ENCODE measurements around the gene VPS18. TPM values are rescaled to one million over a fixed set of nuclear protein-coding genes. Genes with fewer than 3 reads are reported as not detected.
A peak's percentile ranks its signal among the peaks of the same experiment; 100 is the strongest.

VPS18 gene
- total RNA-seq, 2 donors from 2014 or later: 18.3 to 19.2 TPM

GRCh38 chr15:40925863-40926658 is 31.8 kb downstream of the VPS18 start:
- intact Hi-C loops (cut with DNase I): no loop called here

GRCh38 chr15:40926659-40927494 is 32.6 kb downstream of the VPS18 start:
- intact Hi-C loops (cut with DNase I): no loop called here
- Histone ChIP-seq H3K27ac (no peak overlapping the region), H3K27me3 (peaks cover 35% of the 10 kb centered on the region), H3K9me3 (no peaks in the 10 kb centered on the region), H3K36me3 (no peaks in the 10 kb centered on the region), H3K4me3 (peak overlapping the region; percentile 52), H3K4me1 (peaks cover 33% of the 10 kb centered on the region), H3K9ac (ENCODE audit: low read depth in 2 of 2, low read length in 2 of 2) (peak overlapping the region; percentile 12 to 23)
- no peak for TF ChIP-seq CTCF (IDR thresholded peaks at IDR 0.05)
- no peak for DNase-seq

More at GRCh38 chr15:40925863-40926658, 31.8 kb downstream of the VPS18 start:
- Histone ChIP-seq H3K9me3 (no peaks in the 10 kb centered on the region), H3K27ac (no peak overlapping the region), H3K9ac (ENCODE audit: low read depth in 2 of 2, low read length in 2 of 2) (peak overlapping the region; percentile 3 to 39), H3K27me3 (peaks cover 35% of the 10 kb centered on the region), H3K4me3 (peak overlapping the region; percentile 52), H3K36me3 (no peaks in the 10 kb centered on the region), H3K4me1 (peaks cover 33% of the 10 kb centered on the region)
- peak; percentile 56 for DNase-seq
- TF ChIP-seq CTCF (IDR thresholded peaks at IDR 0.05): no peak

GRCh38 chr15:40927495-40927872 is 33.2 kb downstream of the VPS18 start:
- Histone ChIP-seq H3K9ac (ENCODE audit: low read depth in 2 of 2, low read length in 2 of 2) (peak overlapping the region; percentile 12 to 93), H3K27me3 (peaks cover 35% of the 10 kb centered on the region), H3K4me1 (peaks cover 33% of the 10 kb centered on the region), H3K9me3 (no peaks in the 10 kb centered on the region), H3K36me3 (no peaks in the 10 kb centered on the region), H3K4me3 (peak overlapping the region; percentile 52), H3K27ac (no peak overlapping the region)
- intact Hi-C loops (cut with DNase I): no loop called here
- peak; percentile 58 for DNase-seq
- TF ChIP-seq CTCF (IDR thresholded peaks at IDR 0.05): no peak

GRCh38 chr15:40927873-40928806 is 33.9 kb downstream of the VPS18 start:
- intact Hi-C loops (cut with DNase I): no loop called here
- Histone ChIP-seq H3K27me3 (peaks cover 35% of the 10 kb centered on the region), H3K4me3 (peak overlapping the region; percentile 52), H3K36me3 (no peaks in the 10 kb centered on the region), H3K4me1 (peaks cover 28% of the 10 kb centered on the region), H3K9me3 (no peaks in the 10 kb centered on the region), H3K27ac (peak overlapping the region; percentile 37), H3K9ac (ENCODE audit: low read depth in 2 of 2, low read length in 2 of 2) (peak overlapping the region; percentile 57 to 93)
- TF ChIP-seq CTCF (IDR thresholded peaks at IDR 0.05): no peak
- DNase-seq: peak; percentile 78

Measured in colonic mucosa (tissue), 4 donors.